22Rv1 (cell line): ENCODE data around the gene CD151.

Experiments
- ZFX ChIP-seq: fragments of 450-650 bp; IDR thresholded peaks from 2 replicates; pipeline ENCODE4 v1.6.1; 2017; ENCODE audit warnings: antibody characterized with exemption, borderline replicate concordance
- TF ChIP-seq, protein P1 (sequence below): fragments of 450-650 bp; IDR thresholded peaks from 2 replicates; pipeline ENCODE4 v1.5.1; 2017; ENCODE audit warnings: mild to moderate bottlenecking

GRCh38 chr11:812390-812789 lies 20.4 kb upstream of the CD151 start:
- TF ChIP-seq, protein P1, sequence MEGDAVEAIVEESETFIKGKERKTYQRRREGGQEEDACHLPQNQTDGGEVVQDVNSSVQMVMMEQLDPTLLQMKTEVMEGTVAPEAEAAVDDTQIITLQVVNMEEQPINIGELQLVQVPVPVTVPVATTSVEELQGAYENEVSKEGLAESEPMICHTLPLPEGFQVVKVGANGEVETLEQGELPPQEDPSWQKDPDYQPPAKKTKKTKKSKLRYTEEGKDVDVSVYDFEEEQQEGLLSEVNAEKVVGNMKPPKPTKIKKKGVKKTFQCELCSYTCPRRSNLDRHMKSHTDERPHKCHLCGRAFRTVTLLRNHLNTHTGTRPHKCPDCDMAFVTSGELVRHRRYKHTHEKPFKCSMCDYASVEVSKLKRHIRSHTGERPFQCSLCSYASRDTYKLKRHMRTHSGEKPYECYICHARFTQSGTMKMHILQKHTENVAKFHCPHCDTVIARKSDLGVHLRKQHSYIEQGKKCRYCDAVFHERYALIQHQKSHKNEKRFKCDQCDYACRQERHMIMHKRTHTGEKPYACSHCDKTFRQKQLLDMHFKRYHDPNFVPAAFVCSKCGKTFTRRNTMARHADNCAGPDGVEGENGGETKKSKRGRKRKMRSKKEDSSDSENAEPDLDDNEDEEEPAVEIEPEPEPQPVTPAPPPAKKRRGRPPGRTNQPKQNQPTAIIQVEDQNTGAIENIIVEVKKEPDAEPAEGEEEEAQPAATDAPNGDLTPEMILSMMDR = no peak
- TF ChIP-seq ZFX = no peak
